ENCODE results near the gene SMYD4.

GRCh38 chr17:1829216-1829591 is 498 bp downstream of the SMYD4 start:
- TF ChIP-seq CTCF (IDR thresholded peaks at IDR 0.05; ENCODE audit: poor library complexity), result no peak
- TF ChIP-seq EZH2 (IDR thresholded peaks at IDR 0.05; ENCODE audit: borderline replicate concordance), result no peak
- TF ChIP-seq EZH2phosphoT487 (IDR thresholded peaks at IDR 0.05; ENCODE audit: low read depth, severe bottlenecking, unreplicated experiment), result no peak

Measured in hepatocyte (in vitro differentiated cells).